LHCN-M2 (cell line): ENCODE results near the gene KLC4. TPM values are rescaled to one million over a fixed set of nuclear protein-coding genes. Genes with fewer than 3 reads are reported as not detected.
"Not testable (repeated sequence)": the region's sequence is repeated elsewhere in the genome, so short reads cannot be mapped to it uniquely, and the experiment has no call there.

Experiments
- DNase-seq: peaks from one replicate; pipeline ENCODE4 v3.0.0-alpha.2; 2012; ENCODE audit warnings: low read depth
- total RNA-seq: library from RNA; depleted of rRNA; stranded (reverse); fragments of >200 nt; gene quantifications from 2 replicates; pipeline ENCODE4 v1.2.3, GENCODE V29; 2014

Gene KLC4
- total RNA-seq, 1 experiment from 2014 or later: 11.2 TPM

DNA sequence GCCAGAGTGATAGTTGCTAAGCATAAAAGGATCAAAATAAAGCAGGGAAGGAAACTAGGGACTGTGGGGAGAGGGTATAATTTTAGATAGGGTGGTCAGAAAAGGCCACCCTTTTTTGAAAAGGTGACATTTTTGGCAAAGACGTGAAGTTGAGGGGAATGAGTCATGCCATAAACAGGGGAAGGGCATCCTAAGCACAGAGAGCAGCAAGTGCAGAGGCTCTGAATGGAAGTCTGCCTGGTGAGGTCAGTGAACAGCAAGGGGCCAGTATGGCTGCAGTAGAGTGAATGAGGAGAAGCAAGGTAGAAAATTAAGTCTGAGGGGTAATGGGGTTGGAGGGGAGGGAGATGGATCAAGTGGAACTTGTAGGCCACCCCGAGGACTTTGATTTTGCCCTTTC, 2.4 kb downstream of the KLC4 start:
- DNase-seq: no peak

DNA sequence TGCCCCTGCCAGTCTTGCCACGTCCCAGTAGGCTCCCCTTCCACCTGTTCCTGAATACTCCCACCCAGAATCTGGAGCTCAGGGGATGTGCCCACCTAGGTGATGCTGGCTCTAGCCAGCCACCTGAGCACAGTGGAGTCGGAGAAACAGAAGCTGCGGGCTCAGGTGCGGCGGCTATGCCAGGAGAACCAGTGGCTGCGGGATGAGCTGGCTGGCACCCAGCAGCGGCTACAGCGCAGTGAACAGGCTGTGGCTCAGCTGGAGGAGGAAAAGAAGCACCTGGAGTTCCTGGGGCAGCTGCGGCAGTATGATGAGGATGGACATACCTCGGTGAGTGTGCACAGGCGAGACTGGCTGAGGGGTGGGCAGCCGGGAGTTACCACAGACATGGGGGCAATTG, 3.4 kb downstream of the KLC4 start:
- no peak for DNase-seq

DNA sequence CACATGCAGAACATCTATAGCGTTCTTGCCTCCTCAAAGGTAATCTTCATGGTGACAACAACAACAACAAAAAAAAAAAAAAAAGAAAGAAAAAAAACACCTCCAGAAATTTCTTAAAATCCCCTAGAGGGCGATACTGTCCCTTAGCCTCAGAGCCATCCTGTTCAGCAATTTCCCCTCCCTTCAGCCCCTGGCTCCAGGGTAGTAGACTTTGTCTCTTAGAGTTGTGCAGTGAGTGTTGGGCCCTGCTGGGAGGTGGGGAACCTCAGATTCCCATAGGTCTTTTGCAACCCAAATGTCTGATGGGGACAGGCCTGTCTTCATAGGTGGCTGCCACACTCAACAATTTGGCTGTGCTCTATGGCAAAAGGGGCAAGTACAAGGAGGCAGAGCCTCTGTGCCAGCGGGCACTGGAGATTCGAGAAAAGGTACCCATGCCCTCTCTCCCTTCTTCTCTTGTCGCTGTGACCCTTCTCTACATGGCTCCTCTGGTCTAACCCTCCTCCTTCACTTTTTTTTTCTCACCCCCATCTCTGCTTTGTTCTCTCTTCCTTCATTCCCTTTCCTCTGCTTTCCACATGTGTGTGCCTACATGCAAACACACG, 10.7 kb downstream of the KLC4 start:
- peak; percentile 60 for DNase-seq

DNA sequence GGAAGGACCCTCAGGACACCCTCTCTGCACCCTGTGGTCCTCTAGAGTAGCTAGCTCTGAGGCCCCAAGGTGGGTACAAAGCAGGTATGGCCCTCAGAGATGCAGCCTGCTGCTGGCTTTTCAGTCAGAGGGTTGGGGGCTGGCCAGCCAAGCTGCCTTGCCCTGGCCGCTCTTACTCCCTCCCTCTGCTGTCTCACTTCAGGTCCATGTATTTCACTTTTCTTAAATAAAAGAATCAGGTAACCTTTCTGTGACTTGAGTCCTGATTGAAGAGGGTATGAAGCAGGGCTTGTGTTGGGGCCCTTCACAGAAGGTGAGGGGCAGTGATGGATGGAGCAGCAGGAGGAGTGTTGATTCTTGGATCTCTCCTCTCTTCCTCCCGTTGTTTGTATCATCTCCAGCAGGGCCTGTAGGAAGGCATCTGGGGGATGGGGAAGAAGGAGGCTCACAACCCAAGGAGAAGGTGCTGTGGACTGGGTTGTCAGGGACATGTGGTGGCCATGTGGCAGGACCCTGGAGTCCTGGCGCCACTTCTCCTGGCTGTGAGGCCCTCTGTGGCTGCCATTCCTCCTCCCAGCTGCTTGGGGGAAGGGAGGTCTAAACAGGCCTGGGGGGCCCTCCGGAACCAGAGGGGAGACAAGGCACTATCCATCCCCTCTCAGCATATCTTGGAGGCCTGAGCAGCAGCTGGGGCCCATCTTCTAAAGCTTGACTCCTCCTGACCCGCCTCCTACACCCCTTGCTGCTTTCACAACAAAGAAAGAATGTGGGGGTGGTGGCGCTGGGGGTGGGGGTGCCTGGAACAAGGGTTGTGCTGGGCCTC, 15.6 kb downstream of the KLC4 start:
- no peak for DNase-seq

DNA sequence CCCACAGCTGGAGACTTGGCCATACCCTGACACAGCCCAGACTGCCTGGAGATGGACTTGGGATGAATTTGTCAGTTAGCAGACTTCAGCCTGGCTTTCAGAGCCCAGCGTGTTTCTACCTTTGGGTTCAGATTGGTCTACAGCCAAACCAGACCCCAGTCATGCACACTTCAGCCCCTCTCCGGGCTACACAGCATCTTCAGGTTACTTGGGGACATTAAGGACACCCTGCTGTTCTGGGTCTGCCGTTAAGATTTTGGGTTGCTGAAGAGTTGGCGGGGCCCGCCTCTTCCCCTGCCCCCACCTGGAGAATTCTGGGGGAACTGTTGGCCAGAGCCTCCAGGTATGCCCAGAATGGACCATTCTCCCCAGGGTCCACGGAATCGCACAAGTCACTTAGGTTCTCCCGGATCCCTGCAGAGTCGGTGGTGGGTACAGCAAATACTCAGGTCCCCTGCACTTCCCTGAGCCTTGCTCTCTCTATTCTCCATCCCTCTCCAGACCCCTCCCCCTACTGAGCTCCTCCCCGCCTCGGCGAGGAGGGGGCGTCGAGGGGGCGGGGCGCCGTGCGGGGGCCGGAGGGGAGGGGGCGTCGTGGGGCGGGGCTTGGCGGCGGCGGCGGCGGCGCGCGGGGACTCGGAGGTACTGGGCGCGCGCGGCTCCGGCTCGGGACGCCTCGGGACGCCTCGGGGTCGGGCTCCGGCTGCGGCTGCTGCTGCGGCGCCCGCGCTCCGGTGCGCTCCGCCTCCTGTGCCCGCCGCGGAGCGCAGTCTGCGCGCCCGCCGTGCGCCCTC, 16.4 kb downstream of the KLC4 start, which contains the start of gene PTK7:
Gene PTK7 (plus strand): TSS at position 645 of the 794 bp plus-strand sequence. CDS start 175 bp downstream, outside the sequence.
- peak; percentile 51 for DNase-seq

DNA sequence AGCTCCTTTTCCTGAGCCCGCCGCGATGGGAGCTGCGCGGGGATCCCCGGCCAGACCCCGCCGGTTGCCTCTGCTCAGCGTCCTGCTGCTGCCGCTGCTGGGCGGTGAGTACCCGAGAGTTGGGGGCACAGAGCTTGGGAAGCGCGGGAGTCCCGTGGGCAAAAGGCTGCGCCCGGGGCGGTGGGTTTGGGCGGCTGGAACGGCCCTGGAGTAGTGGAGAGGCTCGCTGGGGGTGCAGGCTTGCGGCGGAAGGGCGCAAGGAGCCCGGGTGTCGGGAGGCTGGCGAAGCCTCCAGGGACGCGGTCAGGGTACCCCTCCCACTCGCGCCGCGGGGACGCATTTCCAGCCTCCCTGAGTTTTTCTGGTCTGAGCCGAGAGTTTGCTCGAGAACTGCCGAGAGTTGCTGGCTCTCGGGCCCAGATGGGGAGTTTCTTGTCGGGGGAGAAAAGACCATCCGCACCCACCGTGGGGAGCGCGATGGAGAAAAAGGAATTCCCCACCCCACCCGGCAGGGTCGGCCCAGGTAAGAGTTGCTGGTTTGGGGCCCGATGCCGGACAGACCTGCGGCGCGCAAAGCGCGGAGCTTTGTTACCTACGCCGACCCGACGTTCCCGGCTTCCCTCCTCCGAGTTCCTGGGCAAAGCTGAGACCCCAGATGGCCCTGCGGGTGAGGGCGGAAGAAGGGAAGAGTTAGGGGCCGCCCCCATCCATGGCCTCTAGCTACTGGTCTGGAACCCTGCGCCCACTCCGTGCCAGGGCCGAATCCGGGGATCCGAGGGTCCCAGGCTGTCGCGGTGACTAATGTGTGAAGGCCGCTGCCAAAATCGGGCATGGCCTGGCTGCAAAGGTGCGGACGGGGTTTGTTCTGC, 17.3 kb downstream of the KLC4 start:
- DNase-seq: peak; percentile 53

DNA sequence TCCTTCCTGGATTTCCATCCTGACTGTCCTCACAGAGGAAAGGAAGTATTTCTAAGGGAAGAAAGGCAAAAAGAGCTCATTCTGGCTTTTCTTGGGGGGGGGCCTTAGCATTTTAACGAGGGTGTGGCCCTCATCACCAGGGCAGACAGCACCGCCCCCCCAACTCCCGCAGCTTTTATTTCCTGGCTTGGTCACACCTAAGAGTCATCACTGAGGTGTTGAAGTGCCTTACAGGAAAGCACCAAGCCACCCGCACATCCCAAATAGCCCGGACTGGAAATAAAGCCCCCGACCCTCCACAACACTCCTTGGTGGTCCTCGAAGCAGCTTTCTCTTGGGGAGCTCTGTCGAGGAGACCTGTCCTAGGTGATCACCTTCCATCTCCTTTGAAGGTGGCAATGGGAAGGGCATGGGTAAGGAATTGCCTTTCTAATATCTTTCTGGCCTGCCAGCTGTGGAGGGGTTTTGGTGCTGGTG, 17.9 kb downstream of the KLC4 start:
- no peak for DNase-seq

DNA sequence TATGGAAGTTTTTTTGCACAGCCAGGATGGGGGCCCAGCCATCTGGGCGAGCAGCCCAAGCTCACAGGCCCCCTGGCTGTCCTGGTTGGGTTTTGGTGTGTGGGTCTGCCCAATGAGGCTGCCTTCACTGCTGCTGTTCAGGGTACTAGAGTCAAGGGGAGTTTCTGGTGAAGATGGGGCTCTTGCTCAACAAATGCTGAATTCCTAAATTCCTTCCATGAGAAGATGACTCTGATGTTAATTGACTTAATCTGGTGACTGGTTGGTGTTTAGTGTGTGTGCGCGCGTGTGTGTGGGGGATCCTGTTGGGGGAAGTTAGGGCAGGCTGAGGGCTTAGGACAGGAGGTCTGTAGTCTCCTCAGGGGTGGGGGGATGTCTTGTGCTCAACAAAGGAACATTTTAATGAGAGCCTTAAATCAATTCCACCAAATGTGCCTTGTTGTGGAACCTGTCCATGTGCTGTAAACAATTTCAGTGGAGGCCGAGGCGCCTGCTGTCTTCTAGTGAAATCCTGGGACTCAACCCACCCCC, 18.6 kb downstream of the KLC4 start:
- DNase-seq: no peak

DNA sequence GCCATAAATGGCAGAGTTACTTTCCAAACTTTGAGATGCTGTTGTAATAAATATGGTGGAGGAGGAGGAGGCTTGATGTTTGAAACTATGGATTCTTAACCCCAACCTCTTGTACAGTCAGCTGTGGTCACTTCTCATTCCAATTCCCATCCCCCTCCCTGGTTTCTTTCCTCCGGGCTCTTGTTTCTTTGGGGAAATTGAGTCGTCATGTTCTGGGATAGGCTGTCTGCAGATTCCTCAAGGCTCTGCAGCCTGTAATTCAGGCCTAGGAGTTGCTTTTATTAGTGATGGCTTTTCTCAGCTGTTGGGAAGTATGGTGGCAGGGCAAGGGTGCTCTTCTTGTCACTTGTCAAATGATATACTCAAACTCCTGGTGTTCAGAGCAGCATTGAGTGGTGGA, 19.3 kb downstream of the KLC4 start:
- no peak for DNase-seq

DNA sequence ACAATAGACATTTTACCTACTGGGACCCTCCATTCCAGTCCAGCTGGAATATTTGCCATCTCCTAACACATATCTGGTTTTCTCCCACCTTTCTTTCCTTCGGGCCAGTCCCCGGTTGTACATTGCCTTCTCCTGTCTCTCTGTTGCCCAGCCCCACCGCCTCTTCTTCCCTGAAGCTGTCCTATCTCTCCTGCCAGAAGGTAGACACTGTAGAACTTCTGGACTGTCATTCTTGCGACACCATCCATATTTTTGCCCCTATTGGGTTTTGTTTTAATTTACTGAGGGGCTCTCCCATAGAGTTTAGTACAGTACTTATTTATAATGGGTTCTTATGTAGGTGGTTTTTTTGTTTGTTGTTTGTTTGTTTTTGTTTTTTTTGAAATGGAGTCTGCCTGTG, 21.6 kb downstream of the KLC4 start:
- no peak for DNase-seq

DNA sequence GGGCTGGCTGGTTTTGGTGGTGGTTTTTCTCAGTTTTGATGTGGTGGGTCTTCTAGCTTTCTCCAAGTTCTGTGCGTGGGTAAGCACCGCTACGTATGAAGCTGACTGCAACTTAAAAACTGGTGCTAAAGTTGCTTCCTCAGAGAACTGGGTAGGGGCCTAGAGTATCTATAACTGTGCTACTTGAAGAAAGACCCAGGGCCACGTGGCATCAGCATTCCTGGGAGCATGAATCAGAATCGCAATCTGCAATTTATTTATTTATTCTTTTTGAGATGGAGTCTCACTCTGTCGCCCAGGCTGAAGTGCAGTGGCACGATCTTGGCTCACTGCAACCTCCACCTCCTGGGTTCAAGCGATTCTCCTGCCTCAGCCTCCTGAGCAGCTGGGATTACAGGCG, 22.5 kb downstream of the KLC4 start:
- DNase-seq: not testable (repeated sequence)

DNA sequence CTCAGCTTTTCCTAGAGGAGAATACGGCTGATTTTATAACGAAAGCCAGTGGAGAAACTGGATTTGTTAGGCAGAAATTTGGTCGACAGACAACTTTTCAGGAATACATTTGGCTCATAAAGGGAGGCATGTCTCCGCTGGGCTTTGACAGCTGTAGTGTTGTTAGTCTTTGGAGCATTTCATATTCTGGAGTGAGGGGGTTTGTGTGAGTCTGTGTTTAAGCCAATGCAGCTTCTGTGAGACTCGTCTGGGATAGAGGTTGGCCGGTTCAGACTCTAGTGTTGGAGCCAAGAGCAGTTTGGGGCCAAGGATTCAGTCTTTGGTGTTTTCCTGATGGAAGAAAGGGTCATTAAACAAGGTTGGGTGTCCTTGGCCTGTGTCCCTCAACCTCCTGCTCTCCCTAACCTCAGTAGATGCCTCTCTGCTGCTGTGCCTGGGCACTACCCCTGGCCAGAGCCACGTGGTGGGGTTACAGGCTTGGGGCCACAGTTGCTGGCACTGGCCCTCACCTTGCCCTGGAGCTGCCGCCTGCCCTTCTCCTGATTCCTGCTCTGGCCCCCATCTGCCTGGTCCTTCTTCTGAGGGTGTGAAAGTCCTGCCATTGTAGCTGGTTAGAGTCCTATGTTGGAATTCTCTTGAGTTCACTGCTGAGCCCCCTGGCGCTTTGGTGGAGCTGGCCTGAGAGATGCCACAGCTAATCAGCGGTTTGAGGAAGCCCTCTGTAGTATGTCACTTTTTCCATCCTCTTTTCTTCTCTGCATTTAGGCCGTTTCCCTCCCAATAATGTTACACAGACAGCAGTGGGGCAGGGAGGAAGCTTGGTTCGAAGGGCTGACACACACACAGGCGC, 23.6 kb downstream of the KLC4 start:
- DNase-seq: no peak

DNA sequence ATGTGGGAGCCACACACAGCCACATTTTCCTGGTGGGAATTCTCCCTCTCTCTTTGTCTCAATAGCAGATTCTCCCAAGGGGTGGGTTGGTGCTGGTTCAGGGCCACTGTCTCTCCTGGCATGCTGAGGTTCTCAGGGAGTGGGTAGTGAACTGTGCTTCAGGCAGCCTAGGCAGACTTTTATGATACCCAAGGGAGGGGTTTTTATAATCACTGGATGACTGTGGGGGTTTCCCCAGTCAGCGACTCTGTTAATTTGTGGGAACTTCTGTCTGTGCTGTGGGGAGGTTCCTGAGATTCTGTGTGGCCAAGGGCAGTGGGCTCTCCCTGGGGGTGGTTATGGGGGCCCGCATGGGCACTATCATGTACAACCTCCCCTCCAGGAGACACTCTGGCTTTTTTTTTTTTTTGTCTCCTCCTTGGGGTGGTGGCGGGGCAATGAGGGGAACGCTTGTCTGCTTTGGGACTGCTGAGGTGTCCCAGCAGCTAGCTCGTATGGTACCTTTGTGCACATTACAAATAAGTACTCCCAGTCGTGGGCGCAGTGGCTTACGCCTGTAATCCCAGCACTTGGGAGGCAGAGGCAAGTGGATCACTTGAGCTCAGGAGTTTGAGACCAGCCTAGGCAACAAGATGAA, 26.7 kb downstream of the KLC4 start:
- no peak for DNase-seq

DNA sequence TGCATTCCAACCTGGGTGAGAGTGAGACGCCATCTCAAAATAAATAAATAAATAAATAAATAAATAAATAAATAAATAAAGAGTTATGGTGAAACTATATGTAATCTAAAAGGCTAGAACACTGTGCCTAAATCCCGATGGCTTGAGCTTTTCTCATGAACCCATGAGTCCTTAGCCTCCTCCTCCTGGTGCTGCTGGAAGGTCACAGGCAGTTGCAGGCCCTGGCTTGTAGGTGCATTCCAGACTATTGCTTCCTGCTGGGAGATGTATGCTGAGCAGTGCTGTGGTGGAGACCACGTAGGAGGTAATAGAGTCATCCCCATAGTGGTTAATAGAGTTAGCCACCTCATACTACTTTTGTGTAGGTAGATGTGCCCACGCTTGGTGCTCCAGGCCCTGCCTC, 29.2 kb downstream of the KLC4 start:
- DNase-seq: no peak

DNA sequence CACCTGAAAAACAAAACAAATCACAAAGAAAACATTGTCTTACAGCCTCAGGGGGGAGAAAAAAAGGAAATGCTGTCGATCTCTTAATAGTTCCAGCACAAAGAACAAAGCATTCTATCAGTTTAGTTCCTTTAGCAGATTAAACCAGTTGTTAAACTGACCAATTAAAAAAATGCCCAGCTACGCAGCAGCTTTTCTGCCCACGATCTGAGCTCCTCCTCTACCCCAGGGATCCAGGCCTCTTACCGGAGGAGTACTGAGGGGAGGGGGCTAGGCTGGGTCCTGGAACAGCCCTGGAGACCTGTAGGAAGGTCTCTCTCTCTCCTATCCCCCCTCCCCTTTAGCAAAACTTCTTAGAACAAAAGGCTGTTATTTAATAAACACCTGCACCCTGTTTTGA, 30.0 kb downstream of the KLC4 start:
- DNase-seq: no peak

DNA sequence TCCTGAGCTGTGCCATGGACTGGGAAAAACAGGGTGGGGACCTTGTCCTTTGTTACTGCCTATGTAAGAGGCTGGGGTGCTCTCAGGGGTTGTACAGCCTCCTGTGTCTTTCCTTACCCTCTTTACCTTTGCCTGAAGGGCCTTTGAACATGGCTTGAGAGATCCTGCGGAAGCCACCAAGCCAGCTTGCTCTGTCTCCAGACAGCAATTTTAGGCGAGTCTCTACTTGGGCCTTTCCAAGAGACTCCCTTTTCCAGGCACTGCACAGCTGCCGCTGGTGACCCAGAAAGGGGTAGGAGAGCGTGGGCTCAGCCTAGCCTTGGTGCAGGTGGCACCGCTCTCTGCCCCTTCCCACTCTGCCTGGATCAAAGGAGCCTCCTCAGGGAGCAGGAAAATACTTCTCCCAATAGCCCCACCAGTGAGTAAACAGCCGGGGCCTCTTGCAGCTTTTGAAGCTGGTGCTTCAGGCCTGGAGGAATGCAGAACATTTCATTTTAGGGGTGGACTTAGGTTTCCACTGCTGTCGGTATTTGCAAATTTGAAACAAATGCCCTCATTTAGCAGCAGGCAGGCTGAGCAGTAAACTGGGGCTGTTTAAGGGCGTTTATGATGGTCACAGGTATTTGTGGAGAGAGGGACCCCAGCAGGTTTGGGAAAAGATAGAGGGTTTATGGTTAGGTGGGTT, 30.6 kb downstream of the KLC4 start:
- no peak for DNase-seq

DNA sequence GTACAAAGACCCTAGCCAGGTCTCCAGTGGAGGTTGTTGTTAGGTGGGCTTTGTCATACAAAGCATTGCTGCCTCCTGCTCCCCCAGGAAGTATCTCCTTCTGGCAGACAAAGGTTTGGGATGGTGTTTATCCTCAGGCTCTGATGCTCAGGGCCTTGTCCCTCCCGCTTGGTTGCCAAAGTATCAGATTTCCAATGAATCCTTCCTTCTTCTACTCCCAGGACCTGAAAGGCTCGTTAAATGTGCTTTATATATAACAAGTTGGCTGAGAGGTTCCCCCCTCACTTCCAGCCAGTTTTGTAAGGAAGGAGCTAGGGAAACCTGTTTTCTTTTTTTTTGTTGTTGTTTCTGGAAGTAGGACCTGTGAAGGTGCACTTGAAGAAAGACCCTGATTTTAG, 31.1 kb downstream of the KLC4 start:
- no peak for DNase-seq

DNA sequence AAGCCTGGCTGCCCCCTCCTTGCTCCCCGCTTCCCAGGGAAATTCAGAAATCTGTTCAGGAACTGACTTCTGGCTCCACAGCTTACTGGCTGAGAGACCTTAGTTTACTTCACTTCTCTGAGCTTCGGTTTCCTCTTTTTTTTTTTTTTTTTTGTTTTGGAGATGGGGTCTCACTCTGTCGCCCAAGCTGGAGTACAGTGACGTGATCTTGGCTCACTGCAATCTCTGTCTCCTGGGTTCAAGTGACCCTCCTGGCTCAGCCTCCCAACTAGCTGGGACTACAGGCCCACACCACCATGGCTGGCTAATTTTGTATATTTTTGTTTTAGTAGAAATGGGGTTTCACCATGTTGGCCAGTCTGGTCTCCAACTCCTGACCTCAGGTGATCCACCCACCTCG, 31.6 kb downstream of the KLC4 start:
- no peak for DNase-seq

DNA sequence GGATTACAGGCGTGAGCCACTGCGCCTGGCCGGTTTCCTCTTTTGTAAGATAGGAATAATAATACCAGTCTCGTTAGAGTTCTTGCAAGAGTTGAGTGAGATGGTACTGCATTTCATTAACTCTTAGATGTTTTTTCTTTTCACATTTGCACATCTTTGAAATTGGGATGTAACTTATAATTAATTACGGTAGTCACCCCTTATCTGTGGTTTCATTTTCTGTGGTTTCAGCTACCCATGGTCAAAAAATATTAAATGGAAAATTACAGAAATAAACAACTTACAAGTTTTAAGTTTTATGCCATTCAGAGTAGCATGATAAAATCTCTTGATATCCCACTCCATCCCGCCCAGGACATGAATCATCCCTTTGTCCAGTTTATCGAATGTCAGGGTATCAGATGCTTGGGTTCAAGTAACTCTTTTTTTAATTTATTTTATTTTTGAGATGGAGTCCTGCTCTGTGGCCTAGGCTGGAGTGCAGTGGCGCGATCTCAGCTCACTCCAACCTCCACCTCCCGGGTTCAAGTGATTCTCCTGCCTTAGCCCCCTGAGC, 32.1 kb downstream of the KLC4 start:
- DNase-seq: no peak
